ENCODE data around the gene SLTM. TPM values are rescaled to one million over a fixed set of nuclear protein-coding genes. Genes with fewer than 3 reads are reported as not detected.

SLTM gene
- polyA plus RNA-seq, 1 donor (not counting 4 experiments of a cell fraction or from before 2014, with no cell fraction given), result 58.9 TPM

DNA sequence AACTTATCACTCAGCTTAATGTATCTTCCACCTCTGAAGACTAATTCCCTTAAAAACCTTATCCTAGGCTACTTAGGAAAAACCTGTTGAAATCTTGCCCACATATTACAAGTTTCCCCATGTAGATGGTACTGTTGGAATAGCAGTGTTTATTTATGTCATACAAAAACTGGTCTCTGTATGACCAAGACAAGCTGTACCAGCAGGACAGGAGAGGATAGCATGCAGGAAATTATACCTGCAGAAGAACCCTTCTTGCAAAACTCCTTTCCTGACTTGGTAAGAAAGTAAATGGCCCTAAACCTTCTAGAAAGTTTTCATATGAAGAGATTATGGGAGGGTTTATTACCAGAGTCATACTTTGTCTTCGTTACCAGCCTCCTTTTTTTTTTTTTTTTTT, 28.7 kb upstream of the SLTM start:
- no peaks in the 10 kb centered on the region for H3K27me3 ChIP-seq (ENCODE audit: control insufficient read depth, extremely low read depth, insufficient read depth, low read length)

DNA sequence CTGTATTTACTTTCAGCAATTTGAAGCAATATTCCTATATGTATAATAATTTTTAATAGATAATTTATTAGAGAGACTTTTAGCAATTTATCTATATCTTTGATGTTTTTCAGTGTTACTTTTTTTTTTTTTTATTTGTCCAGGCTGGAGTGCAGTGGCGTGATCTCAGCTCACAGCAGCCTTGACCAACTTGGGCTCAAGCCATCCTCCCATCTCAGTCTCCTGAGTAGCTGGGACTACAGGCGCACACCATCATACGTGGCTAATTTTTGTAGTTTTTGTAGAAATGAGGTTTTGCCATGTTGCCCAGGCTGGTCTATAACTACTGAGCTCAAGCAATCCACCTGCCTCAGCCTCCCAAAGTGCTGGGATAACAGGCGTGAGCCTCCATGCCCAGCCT, 25.3 kb upstream of the SLTM start:
- Histone ChIP-seq H3K27me3 (ENCODE audit: control insufficient read depth, extremely low read depth, insufficient read depth, low read length) (no peaks in the 10 kb centered on the region), H3K4me3 (ENCODE audit: control insufficient read depth in 2 of 3, extremely low read depth in 1 of 3, insufficient read depth in 2 of 3, low read depth in 1 of 3, low read length in 3 of 3) (no peak overlapping the region), H3K4me1 (ENCODE audit: control insufficient read depth, extremely low read depth, insufficient read depth, low read length) (peaks cover 10% of the 10 kb centered on the region), H3K9me3 (ENCODE audit: control insufficient read depth, low read depth, low read length) (no peaks in the 10 kb centered on the region), H3K79me2 (ENCODE audit: control insufficient read depth, insufficient read depth, low read length) (no peaks in the 10 kb centered on the region), H3K4me2 (ENCODE audit: control insufficient read depth, extremely low read depth, insufficient read depth, low read depth, low read length) (no peak overlapping the region), H3K9me1 (ENCODE audit: control insufficient read depth, extremely low read depth, insufficient read depth, low read length) (no peaks in the 10 kb centered on the region), H4K20me1 (ENCODE audit: control insufficient read depth, extremely low read depth, insufficient read depth, low read length) (no peaks in the 10 kb centered on the region), H3K9ac (ENCODE audit: control insufficient read depth, extremely low read depth, insufficient read depth, low read length) (no peak overlapping the region), H2AFZ (ENCODE audit: control insufficient read depth, low read length) (no peak overlapping the region), H3K36me3 (ENCODE audit: control insufficient read depth in 2 of 2, extremely low read depth in 1 of 2, insufficient read depth in 2 of 2, low read length in 2 of 2) (no peaks in the 10 kb centered on the region), H3K27ac (ENCODE audit: control insufficient read depth, insufficient read depth, low read length) (no peak overlapping the region)
- dilution Hi-C loops (cut with MboI; ENCODE audit: extremely low pct_ligation_motif_present, low sequenced_read_pairs), result no loop called here
- FAIRE-seq (no peak), DNase-seq (ENCODE audit: low read depth, low spot score) (no peak)
- TF ChIP-seq, protein P1, sequence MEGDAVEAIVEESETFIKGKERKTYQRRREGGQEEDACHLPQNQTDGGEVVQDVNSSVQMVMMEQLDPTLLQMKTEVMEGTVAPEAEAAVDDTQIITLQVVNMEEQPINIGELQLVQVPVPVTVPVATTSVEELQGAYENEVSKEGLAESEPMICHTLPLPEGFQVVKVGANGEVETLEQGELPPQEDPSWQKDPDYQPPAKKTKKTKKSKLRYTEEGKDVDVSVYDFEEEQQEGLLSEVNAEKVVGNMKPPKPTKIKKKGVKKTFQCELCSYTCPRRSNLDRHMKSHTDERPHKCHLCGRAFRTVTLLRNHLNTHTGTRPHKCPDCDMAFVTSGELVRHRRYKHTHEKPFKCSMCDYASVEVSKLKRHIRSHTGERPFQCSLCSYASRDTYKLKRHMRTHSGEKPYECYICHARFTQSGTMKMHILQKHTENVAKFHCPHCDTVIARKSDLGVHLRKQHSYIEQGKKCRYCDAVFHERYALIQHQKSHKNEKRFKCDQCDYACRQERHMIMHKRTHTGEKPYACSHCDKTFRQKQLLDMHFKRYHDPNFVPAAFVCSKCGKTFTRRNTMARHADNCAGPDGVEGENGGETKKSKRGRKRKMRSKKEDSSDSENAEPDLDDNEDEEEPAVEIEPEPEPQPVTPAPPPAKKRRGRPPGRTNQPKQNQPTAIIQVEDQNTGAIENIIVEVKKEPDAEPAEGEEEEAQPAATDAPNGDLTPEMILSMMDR (optimal IDR thresholded peaks at IDR 0.05 in 1 of 3, IDR thresholded peaks at IDR 0.05 in 1 of 3, conservative IDR thresholded peaks at IDR 0.05 in 1 of 3; ENCODE audit: extremely low read depth in 1 of 3, insufficient read depth in 2 of 3, low read length in 3 of 3), result no peak
- TF ChIP-seq EZH2 (IDR thresholded peaks at IDR 0.05; ENCODE audit: low read length), result no peak

More for the DNA sequence above, 28.7 kb upstream of the SLTM start:
- H3K36me3 ChIP-seq (ENCODE audit: control insufficient read depth in 2 of 2, extremely low read depth in 1 of 2, insufficient read depth in 2 of 2, low read length in 2 of 2), result no peaks in the 10 kb centered on the region
- DNase-seq (ENCODE audit: low read depth, low spot score) (no peak), FAIRE-seq (no peak)
- H3K79me2 ChIP-seq (ENCODE audit: control insufficient read depth, insufficient read depth, low read length), result no peaks in the 10 kb centered on the region
- H3K4me3 ChIP-seq (ENCODE audit: control insufficient read depth in 2 of 3, extremely low read depth in 1 of 3, insufficient read depth in 2 of 3, low read depth in 1 of 3, low read length in 3 of 3), result no peak overlapping the region
- TF ChIP-seq, protein P1 (optimal IDR thresholded peaks at IDR 0.05 in 1 of 3, IDR thresholded peaks at IDR 0.05 in 1 of 3, conservative IDR thresholded peaks at IDR 0.05 in 1 of 3; ENCODE audit: extremely low read depth in 1 of 3, insufficient read depth in 2 of 3, low read length in 3 of 3), result no peak
- no peak for TF ChIP-seq EZH2 (IDR thresholded peaks at IDR 0.05; ENCODE audit: low read length)
- H3K9me1 ChIP-seq (ENCODE audit: control insufficient read depth, extremely low read depth, insufficient read depth, low read length), result no peaks in the 10 kb centered on the region
- no peak overlapping the region for H3K4me2 ChIP-seq (ENCODE audit: control insufficient read depth, extremely low read depth, insufficient read depth, low read depth, low read length)
- dilution Hi-C loops (cut with MboI; ENCODE audit: extremely low pct_ligation_motif_present, low sequenced_read_pairs), result no loop called here
- H3K9ac ChIP-seq (ENCODE audit: control insufficient read depth, extremely low read depth, insufficient read depth, low read length), result no peak overlapping the region
- H4K20me1 ChIP-seq (ENCODE audit: control insufficient read depth, extremely low read depth, insufficient read depth, low read length), result no peaks in the 10 kb centered on the region
- no peaks in the 10 kb centered on the region for H3K9me3 ChIP-seq (ENCODE audit: control insufficient read depth, low read depth, low read length)
- no peak overlapping the region for H3K27ac ChIP-seq (ENCODE audit: control insufficient read depth, insufficient read depth, low read length)
- H2AFZ ChIP-seq (ENCODE audit: control insufficient read depth, low read length), result no peak overlapping the region
- peaks cover 15% of the 10 kb centered on the region for H3K4me1 ChIP-seq (ENCODE audit: control insufficient read depth, extremely low read depth, insufficient read depth, low read length)

All from keratinocyte (primary cell).